ENCODE measurements around the gene RIC3.

DNA sequence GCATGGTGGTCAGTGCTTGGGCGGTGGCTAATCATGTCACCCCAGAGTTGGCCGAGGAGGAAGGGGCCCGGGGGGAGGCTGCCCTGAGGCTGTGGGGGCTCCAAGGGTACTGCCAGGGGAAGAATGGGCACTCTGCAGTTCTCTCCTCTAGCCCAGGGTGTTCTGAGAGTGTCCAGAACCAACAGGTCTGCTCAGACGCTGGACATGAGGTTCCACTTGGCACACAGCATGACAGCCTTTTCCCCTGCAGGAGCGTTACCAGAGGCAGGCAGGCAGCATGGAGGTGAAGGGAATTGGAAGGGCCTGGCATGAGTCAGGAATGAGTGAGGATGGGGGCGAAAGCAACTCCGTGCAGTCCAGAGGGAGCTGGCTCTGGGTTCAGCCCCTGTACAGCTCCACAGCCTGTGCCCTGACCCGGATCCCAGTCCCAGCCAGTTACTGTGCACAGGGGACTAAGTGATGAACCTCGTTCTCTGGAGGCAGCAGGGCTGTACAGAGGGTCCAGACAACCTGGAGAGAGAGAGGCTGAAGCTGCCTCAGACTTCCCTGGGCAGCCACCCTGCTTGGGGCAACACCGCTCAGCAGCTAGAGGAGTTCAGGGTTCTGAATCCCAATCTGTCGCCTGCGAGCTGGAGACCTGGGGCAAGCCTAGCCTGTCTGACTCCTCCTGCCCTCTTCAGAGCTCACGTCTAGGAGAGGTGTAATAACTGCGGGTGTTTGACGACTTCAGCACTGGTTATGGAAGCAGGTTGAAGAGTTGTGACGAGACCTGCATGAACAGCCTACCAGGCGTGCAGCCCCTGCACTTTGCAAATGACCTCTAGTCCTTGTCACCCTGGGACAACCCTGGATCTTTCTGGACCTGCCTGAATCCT lies 102.6 kb downstream of the RIC3 start:
- no peak for TF ChIP-seq TARDBP (IDR thresholded peaks at IDR 0.05)
- TF ChIP-seq NFRKB (IDR thresholded peaks at IDR 0.05): no peak
- no peak for TF ChIP-seq FOXK2 (IDR thresholded peaks at IDR 0.05)
- no peak for TF ChIP-seq ELF4 (IDR thresholded peaks at IDR 0.05)
- TF ChIP-seq HDGF (IDR thresholded peaks at IDR 0.05; ENCODE audit: borderline replicate concordance): no peak
- TF ChIP-seq L3MBTL2 (conservative IDR thresholded peaks at IDR 0.05): no peak
- no peak for TF ChIP-seq SUZ12 (IDR thresholded peaks at IDR 0.05)
- TF ChIP-seq SP1 (IDR thresholded peaks at IDR 0.05): no peak
- no peak for TF ChIP-seq BHLHE40 (IDR thresholded peaks at IDR 0.05; ENCODE audit: borderline replicate concordance)
- no peak for TF ChIP-seq FOXM1 (IDR thresholded peaks at IDR 0.05; ENCODE audit: borderline replicate concordance)
- TF ChIP-seq, protein P1, sequence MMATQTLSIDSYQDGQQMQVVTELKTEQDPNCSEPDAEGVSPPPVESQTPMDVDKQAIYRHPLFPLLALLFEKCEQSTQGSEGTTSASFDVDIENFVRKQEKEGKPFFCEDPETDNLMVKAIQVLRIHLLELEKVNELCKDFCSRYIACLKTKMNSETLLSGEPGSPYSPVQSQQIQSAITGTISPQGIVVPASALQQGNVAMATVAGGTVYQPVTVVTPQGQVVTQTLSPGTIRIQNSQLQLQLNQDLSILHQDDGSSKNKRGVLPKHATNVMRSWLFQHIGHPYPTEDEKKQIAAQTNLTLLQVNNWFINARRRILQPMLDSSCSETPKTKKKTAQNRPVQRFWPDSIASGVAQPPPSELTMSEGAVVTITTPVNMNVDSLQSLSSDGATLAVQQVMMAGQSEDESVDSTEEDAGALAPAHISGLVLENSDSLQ (IDR thresholded peaks at IDR 0.05): no peak
- no peak for TF ChIP-seq FOXA1 (IDR thresholded peaks at IDR 0.05)
- no peak for TF ChIP-seq LEF1 (IDR thresholded peaks at IDR 0.05; ENCODE audit: borderline replicate concordance)
- TF ChIP-seq ZNF384 (IDR thresholded peaks at IDR 0.05): no peak
